K562 (cell line): ENCODE results near the gene TMC2. TPM values are rescaled to one million over a fixed set of nuclear protein-coding genes. Genes with fewer than 3 reads are reported as not detected.

Experiments used
- CREB1 ChIP-seq, 2 experiments: sonication (generic) in 1 of 2; formaldehyde crosslinking in 1 of 2; IDR thresholded peaks; 2 replicates each; pipeline versions ENCODE4 v1.6.1 to v1.8.0; 2012 to 2022; ENCODE audit warnings: inconsistent platforms in 1 of 2, mild to moderate bottlenecking in 1 of 2, missing genetic modification reagents in 1 of 2, moderate library complexity in 1 of 2
- ESRRB ChIP-seq: fragments of 250-450 bp; sonication (Bioruptor Pico); IDR thresholded peaks from 2 replicates; pipeline ENCODE4 v1.5.0; 2020; ENCODE audit warnings: mild to moderate bottlenecking, moderate library complexity, borderline replicate concordance
- FOXK1 ChIP-seq: sonication (generic); formaldehyde crosslinking; IDR thresholded peaks from 2 replicates; pipeline ENCODE4 v1.8.0; 2022; ENCODE audit warnings: missing genetic modification reagents, mild to moderate bottlenecking, borderline replicate concordance
- JUND ChIP-seq, 2 experiments: IDR thresholded peaks; 2 replicates in 1 of 2; 3 replicates in 1 of 2; pipeline ENCODE4 v1.6.1; 2011; ENCODE audit warnings: borderline replicate concordance in 2 of 2, low read depth in 2 of 2, low read length in 2 of 2, improper control_type of control experiment in 1 of 2, missing biosample characterization in 1 of 2, missing genetic modification characterization in 1 of 2, missing genetic modification reagents in 1 of 2
- MAZ ChIP-seq, 2 experiments: fragments of 450-650 bp in 1 of 2; sonication (generic) in 1 of 2; formaldehyde crosslinking; IDR thresholded peaks in 1 of 2; conservative IDR thresholded peaks in 1 of 2; 2 replicates each; pipeline versions ENCODE4 v1.4.0 to v1.5.0; 2020; ENCODE audit warnings: mild to moderate bottlenecking in 1 of 2, missing genetic modification reagents in 1 of 2
- NFE2L1 ChIP-seq: fragments of 450-650 bp; IDR thresholded peaks from 2 replicates; pipeline ENCODE4 v1.6.1; 2016; ENCODE audit warnings: missing genetic modification characterization, low read depth, mild to moderate bottlenecking, missing compliant biosample characterization, moderate library complexity, borderline replicate concordance
- NR2C2 ChIP-seq, 2 experiments: fragments of 200-800 bp in 1 of 2; sonication (Bioruptor generic) in 1 of 2; sonication (generic) in 1 of 2; formaldehyde crosslinking in 1 of 2; IDR thresholded peaks; 2 replicates each; pipeline versions ENCODE4 v1.6.1 to v1.8.0; 2016 to 2022; ENCODE audit warnings: mild to moderate bottlenecking in 1 of 2, missing compliant biosample characterization in 1 of 2, missing genetic modification characterization in 1 of 2, missing genetic modification reagents in 1 of 2
- PHF8 ChIP-seq: fragments of 200-600 bp; sonication (generic); IDR thresholded peaks from 2 replicates; pipeline ENCODE4 v1.6.1; 2012; ENCODE audit warnings: mixed run types, mild to moderate bottlenecking, inconsistent platforms, low read length, moderate library complexity, borderline replicate concordance
- RAD21 ChIP-seq, 2 experiments: fragments of 250-450 bp in 1 of 2; fragments of 450-650 bp in 1 of 2; sonication (Bioruptor Pico) in 1 of 2; formaldehyde crosslinking in 1 of 2; IDR thresholded peaks in 1 of 2; conservative IDR thresholded peaks in 1 of 2; 2 replicates each; pipeline versions ENCODE4 v1.4.0 to v1.8.0; 2020 to 2022; ENCODE audit warnings: mild to moderate bottlenecking in 2 of 2, moderate library complexity in 1 of 2
- SRSF7 ChIP-seq: fragments of 200-400 bp; formaldehyde crosslinking; optimal IDR thresholded peaks from 2 replicates; pipeline ENCODE3; 2017; ENCODE audit warnings: mild to moderate bottlenecking, low read depth, low read length
- TRIM24 ChIP-seq, 2 experiments: fragments of 450-650 bp; IDR thresholded peaks; 2 replicates each; pipeline ENCODE4 v1.6.1; 2016
- ZFX ChIP-seq: sonication (generic); formaldehyde crosslinking; IDR thresholded peaks from 2 replicates; pipeline ENCODE4 v1.8.0; 2022; ENCODE audit warnings: mild to moderate bottlenecking, missing genetic modification reagents, moderate library complexity
- ZNF134 ChIP-seq: fragments of 250-450 bp; sonication (Bioruptor Pico); conservative IDR thresholded peaks from 2 replicates; pipeline ENCODE4 v1.4.0; 2020
- ZNF212 ChIP-seq: fragments of 450-650 bp; formaldehyde crosslinking; IDR thresholded peaks from 2 replicates; pipeline ENCODE4 v1.4.0; 2020; ENCODE audit warnings: mild to moderate bottlenecking
- ZNF57 ChIP-seq: fragments of 450-650 bp; formaldehyde crosslinking; IDR thresholded peaks from 2 replicates; pipeline ENCODE4 v1.4.0; 2020; ENCODE audit warnings: mild to moderate bottlenecking, moderate library complexity
- ZNF586 ChIP-seq: fragments of 450-650 bp; formaldehyde crosslinking; conservative IDR thresholded peaks from 2 replicates; pipeline ENCODE4 v1.4.0; 2020; ENCODE audit warnings: mild to moderate bottlenecking, moderate library complexity
- ZSCAN29 ChIP-seq: fragments of 450-650 bp; IDR thresholded peaks from 2 replicates; pipeline ENCODE4 v1.6.1; 2017
- polyA plus RNA-seq, 8 experiments: library from polyadenylated mRNA; depleted of rRNA in 4 of 8; stranded (reverse) in 5 of 8; unstranded in 3 of 8; fragments of >200 nt; fragmentation: Nextera tagmentation in 2 of 8; fragmentation: Illumina TruSeq in 1 of 8; extraction: Ambion mirVana in 2 of 8; extraction: Trizol in 1 of 8; gene quantifications; 2 replicates each; pipeline versions ENCODE4 v1.2.1 to v1.2.3, GENCODE V29; 2011 to 2014; ENCODE audit warnings: inconsistent platforms in 1 of 8, missing spikeins in 1 of 8
- total RNA-seq, 7 experiments: library from RNA; depleted of rRNA in 6 of 7; stranded (reverse); fragments of >200 nt in 6 of 7; fragmentation: Illumina TruSeq in 2 of 7; extraction: Trizol in 2 of 7; gene quantifications; 2 replicates each; pipeline versions ENCODE4 v1.2.1 to v1.2.3, GENCODE V29; 2011 to 2021; ENCODE audit warnings: low replicate concordance in 1 of 7
- TF ChIP-seq, protein P1 (sequence below), 3 experiments: fragments of 200-800 bp in 1 of 3; sonication (Bioruptor generic) in 1 of 3; sonication (generic) in 1 of 3; formaldehyde crosslinking in 1 of 3; IDR thresholded peaks; 2 replicates each; pipeline versions ENCODE4 v1.6.1 to v1.8.0; 2016 to 2022; ENCODE audit warnings: mild to moderate bottlenecking in 2 of 3, missing compliant biosample characterization in 2 of 3, missing genetic modification characterization in 2 of 3, missing genetic modification reagents in 1 of 3
- TF ChIP-seq, protein P2 (sequence below): sonication (generic); formaldehyde crosslinking; IDR thresholded peaks from 2 replicates; pipeline ENCODE4 v1.8.1; 2022; ENCODE audit warnings: missing genetic modification reagents

Gene TMC2
- total and polyA plus RNA-seq, 9 of the 15 experiments (the other 6 are each of a cell fraction or from before 2014, with no cell fraction given): not detected

DNA sequence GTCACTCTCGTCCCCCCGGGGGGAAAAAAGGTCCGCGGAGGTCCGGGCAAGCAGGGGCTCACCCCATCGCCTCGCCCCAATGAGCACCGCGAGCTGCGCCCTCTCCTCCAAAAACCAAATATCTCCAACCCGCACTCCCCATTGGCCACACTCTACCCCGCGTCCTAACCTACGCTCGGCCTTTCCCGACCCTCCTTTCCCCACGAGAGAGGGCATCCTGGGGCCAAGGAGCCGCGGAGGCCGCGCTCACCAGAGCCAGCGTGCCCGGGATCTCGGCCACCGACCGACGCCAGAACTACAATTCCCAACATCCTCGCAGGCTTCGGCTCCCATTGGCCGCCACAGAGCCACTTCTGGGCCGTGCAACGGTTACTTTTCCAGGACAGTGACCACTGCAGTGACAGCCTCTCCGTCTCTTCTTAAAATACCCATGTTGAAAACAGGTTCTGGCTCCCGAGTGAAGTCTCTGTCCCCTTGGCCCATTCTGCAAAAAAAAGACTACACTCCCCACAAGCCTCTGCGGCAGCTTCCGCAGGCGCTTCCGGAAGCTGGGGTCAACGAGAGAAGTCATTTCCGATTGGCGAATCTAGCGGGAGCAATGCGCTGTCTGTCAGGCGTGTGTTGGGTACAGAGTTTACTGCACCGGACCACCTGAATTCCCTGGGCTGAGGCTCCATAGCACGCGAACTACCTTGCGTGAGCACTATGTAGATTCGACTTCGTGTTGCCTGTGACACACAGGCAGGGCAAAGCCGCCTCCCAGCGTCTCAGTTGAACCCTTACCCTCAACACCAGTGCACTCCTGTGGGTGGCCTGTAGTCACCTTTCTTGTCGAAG lies 27.5 kb upstream of the TMC2 start, which contains the start of gene ZNF343 (continued):
- TF ChIP-seq ZNF134 (CRISPR knock-in tag): no peak
- peak; percentile 81 for TF ChIP-seq ZFX (CRISPR knock-in tag)
- TF ChIP-seq MAZ (CRISPR knock-in tag; conservative IDR thresholded peaks at IDR 0.05 in 1 of 2, IDR thresholded peaks at IDR 0.05 in 1 of 2): 0 out of 4 replicates have a peak, but pooled peaks of 1 of the 2 experiments have one; percentile 12
- TF ChIP-seq, protein P1, sequence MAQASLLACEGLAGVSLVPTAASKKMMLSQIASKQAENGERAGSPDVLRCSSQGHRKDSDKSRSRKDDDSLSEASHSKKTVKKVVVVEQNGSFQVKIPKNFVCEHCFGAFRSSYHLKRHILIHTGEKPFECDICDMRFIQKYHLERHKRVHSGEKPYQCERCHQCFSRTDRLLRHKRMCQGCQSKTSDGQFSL (CRISPR knock-in tag; IDR thresholded peaks at IDR 0.05): no peak
- TF ChIP-seq, protein P1 (tag; IDR thresholded peaks at IDR 0.05): no peak
- no peak for TF ChIP-seq RAD21 (CRISPR knock-in tag; conservative IDR thresholded peaks at IDR 0.05 in 1 of 2, IDR thresholded peaks at IDR 0.05 in 1 of 2)
- TF ChIP-seq NFE2L1 (tag): no peak
- TF ChIP-seq CREB1 (IDR thresholded peaks at IDR 0.05): no peak
- TF ChIP-seq CREB1 (CRISPR knock-in tag; IDR thresholded peaks at IDR 0.05): peak; percentile 51; the same call in 1 of the 2 replicates
- TF ChIP-seq ZNF57 (CRISPR knock-in tag): no peak
- TF ChIP-seq NR2C2 (CRISPR knock-in tag; IDR thresholded peaks at IDR 0.05): peak; percentile 95
- peak; percentile 99 for TF ChIP-seq NR2C2 (tag; IDR thresholded peaks at IDR 0.05)
- no peak for TF ChIP-seq SRSF7
- no peak for TF ChIP-seq TRIM24 (IDR thresholded peaks at IDR 0.05)
- TF ChIP-seq ZSCAN29: no peak
- peak; percentile 85; the same call in 1 of the 2 replicates for TF ChIP-seq PHF8
- TF ChIP-seq ZNF212 (CRISPR knock-in tag): no peak
- TF ChIP-seq ESRRB (CRISPR knock-in tag): no peak
- TF ChIP-seq ZNF586 (CRISPR knock-in tag): no peak
- TF ChIP-seq, protein P2, sequence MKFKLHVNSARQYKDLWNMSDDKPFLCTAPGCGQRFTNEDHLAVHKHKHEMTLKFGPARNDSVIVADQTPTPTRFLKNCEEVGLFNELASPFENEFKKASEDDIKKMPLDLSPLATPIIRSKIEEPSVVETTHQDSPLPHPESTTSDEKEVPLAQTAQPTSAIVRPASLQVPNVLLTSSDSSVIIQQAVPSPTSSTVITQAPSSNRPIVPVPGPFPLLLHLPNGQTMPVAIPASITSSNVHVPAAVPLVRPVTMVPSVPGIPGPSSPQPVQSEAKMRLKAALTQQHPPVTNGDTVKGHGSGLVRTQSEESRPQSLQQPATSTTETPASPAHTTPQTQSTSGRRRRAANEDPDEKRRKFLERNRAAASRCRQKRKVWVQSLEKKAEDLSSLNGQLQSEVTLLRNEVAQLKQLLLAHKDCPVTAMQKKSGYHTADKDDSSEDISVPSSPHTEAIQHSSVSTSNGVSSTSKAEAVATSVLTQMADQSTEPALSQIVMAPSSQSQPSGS: no peak
- peak; percentile 86; the same call in 1 of the 2 replicates for TF ChIP-seq FOXK1 (CRISPR knock-in tag)
- peak; percentile 51 for TF ChIP-seq JUND (IDR thresholded peaks at IDR 0.05; ENCODE audit: borderline replicate concordance, low read depth, low read length)
- TF ChIP-seq JUND (tag; IDR thresholded peaks at IDR 0.05; ENCODE audit: borderline replicate concordance, low read depth, low read length): peak; percentile 27; the same call in 1 of the 3 replicates
